NCI-H1930 (cell line): ENCODE data around the gene DHX30.
"Not testable (repeated sequence)": the region's sequence is repeated elsewhere in the genome, so short reads cannot be mapped to it uniquely, and the experiment has no call there.

ENCODE experiments used
- DNase-seq, 2 experiments: peaks; one replicate each; lab custom pipeline; 2025; lab: John Stamatoyannopoulos, UW

Gene DHX30

DNA sequence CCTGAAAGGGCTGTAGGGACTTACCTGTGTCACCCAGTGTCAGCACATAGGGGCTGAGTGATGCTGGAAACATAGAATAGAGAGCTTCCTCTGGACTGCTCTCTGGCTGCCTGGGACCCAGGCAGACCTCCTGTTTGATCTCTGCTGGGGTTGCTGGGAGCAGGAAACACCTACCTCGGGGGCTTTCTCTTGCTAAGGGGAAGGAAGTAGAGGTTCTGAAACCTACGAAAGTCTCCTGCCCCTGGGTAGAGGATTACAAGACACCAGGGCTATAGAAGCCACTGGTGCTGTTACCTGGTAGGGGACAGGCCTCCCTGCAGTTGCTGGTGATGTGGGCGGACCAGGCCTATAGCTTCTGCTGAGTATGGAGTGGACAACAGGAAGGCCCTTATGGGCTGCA, 81.7 kb downstream of the DHX30 start:
- DNase-seq, result no peak

DNA sequence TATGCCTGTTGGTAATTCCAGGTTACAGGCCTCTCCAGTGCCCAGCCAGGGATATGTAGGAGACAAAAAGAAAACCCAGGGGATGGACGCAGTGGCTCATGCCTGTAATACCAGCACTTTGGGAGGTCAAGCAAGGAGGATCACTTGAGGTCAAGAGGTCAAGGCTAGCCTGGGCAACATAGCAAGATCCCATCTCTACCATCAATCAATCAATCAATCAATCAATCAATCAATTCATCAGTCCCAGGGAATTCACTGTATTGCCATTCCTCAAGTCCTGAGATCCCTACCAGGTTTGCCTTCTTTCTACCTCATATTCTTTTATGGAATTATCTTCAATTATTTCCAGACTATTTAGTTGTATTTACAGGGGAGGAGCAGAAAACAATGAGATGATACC, 82.2 kb downstream of the DHX30 start:
- no peak for DNase-seq

DNA sequence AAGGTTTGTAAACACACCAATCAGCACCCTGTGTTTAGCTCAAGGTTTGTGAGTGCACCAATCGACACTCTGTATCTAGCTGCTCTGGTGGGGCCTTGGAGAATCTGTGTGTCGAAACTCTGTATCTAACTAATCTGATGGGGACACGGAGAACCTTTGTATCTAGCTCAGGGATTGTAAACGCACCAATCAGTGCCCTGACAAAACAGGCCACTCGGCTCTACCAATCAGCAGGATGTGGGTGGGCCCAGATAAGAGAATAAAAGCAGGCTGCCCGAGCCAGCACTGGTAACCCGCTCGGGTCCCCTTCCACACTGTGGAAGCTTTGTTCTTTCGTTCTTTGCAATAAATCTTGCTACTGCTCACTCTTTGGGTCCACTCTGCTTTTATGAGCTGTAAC, 85.1 kb downstream of the DHX30 start:
- DNase-seq, result not testable (repeated sequence)

GRCh38 chr3:47888986-47889757, 86.2 kb downstream of the DHX30 start:
- no peak for DNase-seq

DNA sequence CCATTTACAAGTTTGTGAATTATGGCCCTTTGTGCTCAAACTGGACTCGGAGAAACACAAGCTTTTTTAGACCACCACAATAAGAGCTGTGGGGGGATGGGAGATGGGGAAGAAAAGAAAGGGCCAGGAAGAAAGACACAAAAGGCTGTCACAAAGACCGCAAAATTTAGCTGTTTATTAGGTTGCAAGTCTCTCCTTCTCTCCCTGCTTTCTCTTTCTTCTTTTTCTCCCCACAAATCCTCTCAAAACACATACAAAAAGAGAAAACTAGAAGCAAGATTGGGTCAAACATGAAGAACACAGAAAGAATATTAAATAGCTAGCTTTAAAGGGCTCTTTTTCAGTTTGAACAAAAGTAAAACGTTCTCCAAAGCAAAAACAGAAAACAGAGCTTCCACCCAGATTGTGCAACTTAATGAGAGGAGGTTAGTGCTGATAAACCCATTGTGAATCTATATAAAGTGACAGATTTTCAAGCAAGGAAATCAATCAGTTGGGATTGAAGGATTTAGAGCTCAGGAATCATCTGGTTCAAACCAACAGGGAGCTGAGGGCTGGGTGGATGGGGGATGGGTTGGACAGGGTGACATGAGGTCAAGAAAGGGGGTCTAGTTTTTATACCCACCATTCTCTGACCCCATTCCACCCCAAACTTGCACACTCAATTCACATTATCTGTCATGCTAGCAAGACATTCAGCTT, 87.3 kb downstream of the DHX30 start:
- no peak for DNase-seq

DNA sequence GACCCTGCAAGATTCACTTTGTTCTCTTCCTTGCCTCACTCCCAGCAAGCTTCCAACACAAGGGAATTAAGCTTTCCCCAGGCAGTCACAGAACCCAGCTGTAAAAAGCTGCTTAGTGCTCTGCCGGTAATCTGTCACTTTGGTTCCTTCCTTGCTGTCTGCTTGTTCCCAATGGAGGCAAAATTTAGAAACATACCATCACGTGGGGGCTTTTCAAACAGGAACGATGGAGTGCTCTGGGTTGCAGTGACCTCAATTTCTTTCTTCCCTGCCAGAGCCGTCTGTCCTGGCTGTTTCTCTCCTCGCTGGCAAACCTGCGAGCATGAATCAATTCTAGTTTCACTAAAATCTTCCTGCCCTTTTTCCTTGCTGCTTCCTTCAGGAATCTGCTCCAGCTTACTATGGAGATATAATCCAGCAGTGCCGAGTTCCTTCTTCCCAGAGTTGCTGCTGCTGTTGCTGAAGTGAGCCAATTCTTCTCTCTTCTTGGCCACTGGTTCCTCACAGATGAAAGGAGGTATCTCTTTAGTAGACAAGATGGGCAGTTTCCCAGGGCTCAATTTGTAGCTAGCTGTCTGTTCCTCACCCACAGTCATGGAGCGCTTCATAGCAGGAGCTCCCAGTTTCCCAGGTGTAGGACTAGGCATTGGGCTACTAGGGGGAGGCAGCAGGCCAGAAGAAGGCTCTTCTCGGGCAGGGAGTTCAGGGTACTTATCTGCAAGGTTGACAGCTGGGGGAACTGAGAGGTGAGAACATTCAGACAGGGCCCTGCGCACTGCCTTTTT, 88.1 kb downstream of the DHX30 start:
- no peak for DNase-seq

DNA sequence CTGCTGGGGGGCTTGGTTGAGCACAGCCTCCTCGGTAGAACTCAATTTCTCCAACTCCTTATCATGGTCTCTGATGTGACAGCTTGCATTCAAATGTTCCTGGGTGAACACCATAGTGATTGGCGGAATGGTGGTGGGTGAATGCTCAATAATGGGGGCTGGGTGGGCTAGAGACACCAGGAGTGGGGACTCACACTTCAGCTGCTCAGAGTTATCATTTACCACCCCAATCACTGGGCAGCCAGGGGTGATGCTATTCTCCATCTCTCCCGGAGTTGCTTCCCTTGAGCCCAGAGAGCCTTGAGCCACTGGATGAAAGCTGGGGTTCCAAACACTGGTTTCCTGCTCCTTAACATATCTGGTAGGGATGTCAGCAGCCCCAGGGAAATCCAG, 88.7 kb downstream of the DHX30 start:
- DNase-seq, result no peak

DNA sequence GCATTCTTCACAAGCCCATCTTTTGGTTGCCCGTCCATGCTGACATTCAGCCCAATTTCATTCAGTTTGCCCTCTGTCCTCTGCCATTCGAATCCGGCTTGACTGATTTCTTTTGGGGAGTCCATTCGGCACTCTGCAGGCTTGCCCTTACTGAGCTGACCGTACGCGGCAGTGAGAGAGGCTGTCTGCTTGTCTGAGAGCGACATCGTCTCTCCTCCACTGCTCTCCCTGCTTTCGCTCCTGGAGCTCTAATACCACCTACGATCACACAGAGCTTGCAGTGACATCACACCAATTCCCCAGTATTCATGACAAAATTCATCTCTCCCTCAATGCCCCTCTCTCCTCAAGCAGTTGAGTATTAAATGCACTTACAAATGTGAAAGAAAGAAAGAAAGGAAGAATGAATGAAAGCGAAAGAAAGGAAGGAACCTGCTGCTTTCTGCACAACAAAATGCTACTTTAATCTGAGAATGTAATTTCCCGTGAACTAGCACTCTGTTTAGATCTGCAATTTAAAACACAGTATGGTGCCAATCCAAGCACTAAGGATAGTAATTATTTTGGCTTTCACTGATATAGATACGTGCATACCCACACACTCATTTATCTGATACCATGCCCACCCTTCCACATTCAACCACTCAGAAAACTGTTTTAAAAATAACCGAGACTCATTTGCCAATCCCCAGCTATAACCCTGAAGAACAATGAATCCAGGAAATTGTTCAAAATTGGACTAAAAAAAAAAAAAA, 89.5 kb downstream of the DHX30 start:
- DNase-seq, result no peak

GRCh38 chr3:47895241-47895640, 92.3 kb downstream of the DHX30 start:
- DNase-seq, result no peak

- DNase-seq, result no peak
Measured at GRCh38 chr3:47896736-47897135, 93.8 kb downstream of the DHX30 start.

DNA sequence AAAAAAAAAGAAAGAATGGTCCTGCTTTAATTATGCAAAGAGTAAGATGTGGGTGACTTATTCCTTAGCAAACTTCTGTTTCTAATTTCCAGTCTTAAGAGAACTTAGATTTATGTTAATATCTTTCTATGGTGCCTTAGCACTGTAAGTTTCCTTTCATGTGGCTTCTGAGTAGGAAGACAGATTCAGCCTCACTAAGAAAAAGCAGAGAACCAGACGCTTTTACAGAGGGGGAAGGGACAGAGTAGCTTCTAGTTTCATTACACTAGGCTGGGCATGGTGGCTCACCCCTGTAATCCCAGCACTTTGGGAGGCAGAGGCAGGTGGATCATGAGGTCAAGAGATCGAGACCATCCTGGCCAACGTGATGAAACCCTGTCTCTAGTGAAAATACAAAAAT, 95.0 kb downstream of the DHX30 start:
- DNase-seq, result no peak

- DNase-seq, result no peak
Measured at GRCh38 chr3:47899495-47900108, 96.7 kb downstream of the DHX30 start.
